K562 (cell line): Measurements from ENCODE around the gene TRIM45. TPM values are rescaled to one million over a fixed set of nuclear protein-coding genes. Genes with fewer than 3 reads are reported as not detected.

ENCODE experiments used
- ATAC-seq: fragments of 200-7000 bp; cut with Tn5 transposase; 3 replicates; pipeline ENCODE4 v1.9.1; 2020; ENCODE audit warnings: moderate library complexity
- BruUV-seq: library from RNA; stranded (reverse); fragments of 400-500 nt; replicated peaks from 2 replicates; lab custom pipeline; 2021; lab: Mats Ljungman, UMichigan
- CTCF ChIA-PET: fragments of 300-600 bp; formaldehyde crosslinking; extraction: SDS; loops from one replicate; lab custom pipeline; 2021; ENCODE audit warnings: low intra/inter-chr PET ratio; lab: Yijun Ruan, JAX
- POLR2A ChIA-PET: fragments of 300-600, 350-650 bp; sonication (Branson Sonifier 250); formaldehyde crosslinking; extraction: SDS; loops from one replicate; lab custom pipeline; 2021; ENCODE audit warnings: antibody characterized with exemption, inconsistent platforms; lab: Yijun Ruan, JAX
- DNase-seq, 4 experiments: peaks; one replicate each; pipeline versions ENCODE4 v3.0.0 to v3.0.0-alpha.2; 2011 to 2018; ENCODE audit warnings: low spot score in 3 of 4, mixed read lengths in 3 of 4; ENCODE audit errors: extremely low read depth in 1 of 4
- FAIRE-seq: peaks from 2 replicates; lab custom pipeline; 2011; peaks lifted over from hg19 to GRCh38; lab: Jason Lieb, UNC
- H2AFZ ChIP-seq: 2 replicates; pipeline ENCODE4 v1.6.0; 2011; ENCODE audit warnings: low read depth, low read length, control low read depth, inconsistent platforms
- H3K27ac ChIP-seq: fragments of 200-600 bp; 3 replicates; pipeline ENCODE4 v1.8.0; 2011; ENCODE audit warnings: low read depth, mild to moderate bottlenecking, control low read depth, inconsistent platforms, low read length, moderate library complexity, mixed read lengths; ENCODE audit errors: extremely low read depth
- H3K27me3 ChIP-seq, 2 experiments: fragments of 300-600 bp in 1 of 2; 2 replicates in 1 of 2; 3 replicates in 1 of 2; pipeline versions ENCODE4 v1.6.0 to v1.8.0; 2011; ENCODE audit warnings: inconsistent platforms in 2 of 2, low read length in 2 of 2, mild to moderate bottlenecking in 1 of 2, mixed read lengths in 1 of 2, moderate library complexity in 1 of 2; ENCODE audit not compliant: control insufficient read depth in 2 of 2, insufficient read depth in 2 of 2
- H3K36me3 ChIP-seq: fragments of 300-600 bp; 3 replicates; pipeline ENCODE4 v1.8.0; 2011; ENCODE audit warnings: mild to moderate bottlenecking, low read length, inconsistent platforms; ENCODE audit not compliant: control insufficient read depth, insufficient read depth
- H3K4me1 ChIP-seq, 2 experiments: fragments of 200-600 bp in 1 of 2; replicated peaks in 1 of 2; 2 replicates in 1 of 2; 3 replicates in 1 of 2; pipeline versions ENCODE4 v1.5.1 to v1.8.0; 2011; ENCODE audit warnings: inconsistent platforms in 2 of 2, low read length in 2 of 2, mild to moderate bottlenecking in 1 of 2, mixed read lengths in 1 of 2, moderate library complexity in 1 of 2; ENCODE audit not compliant: control insufficient read depth in 2 of 2, insufficient read depth in 2 of 2
- H3K4me2 ChIP-seq: 2 replicates; pipeline ENCODE4 v1.6.1; 2011; ENCODE audit warnings: low read length, control low read depth, inconsistent platforms, mixed read lengths; ENCODE audit not compliant: insufficient read depth
- H3K4me3 ChIP-seq: fragments of 200-600 bp; sonication (generic), shearing (Covaris generic); 2 replicates; pipeline ENCODE4 v1.5.1; 2016; ENCODE audit warnings: control low read depth, inconsistent platforms
- H3K79me2 ChIP-seq: fragments of 200-600 bp; 3 replicates; pipeline ENCODE4 v1.8.0; 2011; ENCODE audit warnings: low read length, inconsistent platforms; ENCODE audit not compliant: control insufficient read depth, insufficient read depth
- H3K9ac ChIP-seq, 2 experiments: 2 replicates each; pipeline versions ENCODE4 v1.6.0 to v1.6.1; 2011; ENCODE audit warnings: low read depth in 2 of 2, low read length in 2 of 2, control low read depth in 1 of 2, inconsistent platforms in 1 of 2, mild to moderate bottlenecking in 1 of 2, mixed read lengths in 1 of 2; ENCODE audit not compliant: insufficient read depth in 1 of 2
- H3K9me1 ChIP-seq: one replicate; pipeline ENCODE4 v1.6.0; 2011; ENCODE audit warnings: inconsistent platforms, mild to moderate bottlenecking, low read length, moderate library complexity; ENCODE audit not compliant: control insufficient read depth, insufficient read depth
- H3K9me3 ChIP-seq: replicated peaks from 2 replicates; pipeline ENCODE4 v1.5.1; 2011; ENCODE audit warnings: low read depth, low read length, inconsistent platforms; ENCODE audit not compliant: control insufficient read depth, insufficient read depth
- H4K20me1 ChIP-seq: replicated peaks from 2 replicates; pipeline ENCODE4 v1.6.1; 2011; ENCODE audit warnings: low read length, inconsistent platforms, mixed read lengths; ENCODE audit not compliant: control insufficient read depth, insufficient read depth
- BRD4 ChIP-seq: fragments of 200-600 bp; sonication (generic); IDR thresholded peaks from 2 replicates; pipeline ENCODE4 v1.6.1; 2017; ENCODE audit warnings: inconsistent platforms
- CBFB ChIP-seq: sonication (generic); formaldehyde crosslinking; IDR thresholded peaks from 2 replicates; pipeline ENCODE4 v1.4.0; 2020; ENCODE audit warnings: mild to moderate bottlenecking, missing genetic modification reagents
- CTCF ChIP-seq, 3 experiments: IDR thresholded peaks in 2 of 3; conservative IDR thresholded peaks in 1 of 3; 2 replicates each; pipeline ENCODE4 v1.5.1; 2011 to 2012; ENCODE audit warnings: low read length in 3 of 3, mild to moderate bottlenecking in 3 of 3, control low read depth in 2 of 3, improper control_type of control experiment in 1 of 3, inconsistent platforms in 1 of 3, low read depth in 1 of 3, mixed read lengths in 1 of 3, moderate library complexity in 1 of 3; ENCODE audit not compliant: insufficient read depth in 2 of 3
- DIDO1 ChIP-seq: fragments of 450-650 bp; IDR thresholded peaks from 2 replicates; pipeline ENCODE4 v1.6.1; 2016; ENCODE audit warnings: low read depth, missing biosample characterization, missing genetic modification characterization
- ELF1 ChIP-seq: fragments of 200-800 bp; sonication (Bioruptor generic); IDR thresholded peaks from 2 replicates; pipeline ENCODE4 v1.6.1; 2016; ENCODE audit warnings: missing genetic modification characterization, missing compliant biosample characterization
- FOXK1 ChIP-seq: sonication (generic); formaldehyde crosslinking; IDR thresholded peaks from 2 replicates; pipeline ENCODE4 v1.8.0; 2022; ENCODE audit warnings: missing genetic modification reagents, mild to moderate bottlenecking, borderline replicate concordance
- MCM3 ChIP-seq: fragments of 450-650 bp; IDR thresholded peaks from 2 replicates; pipeline ENCODE4 v1.6.1; 2016
- PRPF4 ChIP-seq: fragments of 200-400 bp; formaldehyde crosslinking; IDR thresholded peaks from one replicate; pipeline ENCODE4 v1.6.1; 2017; ENCODE audit warnings: low read length, low read depth, mild to moderate bottlenecking; ENCODE audit not compliant: insufficient read depth, poor library complexity, severe bottlenecking
- RHOXF2B ChIP-seq: fragments of 250-450 bp; sonication (Bioruptor Pico); conservative IDR thresholded peaks from 2 replicates; pipeline ENCODE4 v1.5.1; 2021
- ZFPM2 ChIP-seq: fragments of 250-450 bp; sonication (Bioruptor Pico); IDR thresholded peaks from 2 replicates; pipeline ENCODE4 v1.5.1; 2022; ENCODE audit warnings: mild to moderate bottlenecking
- ZNF3 ChIP-seq: fragments of 250-450 bp; sonication (Bioruptor Pico); IDR thresholded peaks from 2 replicates; pipeline ENCODE4 v1.5.0; 2021; ENCODE audit warnings: mild to moderate bottlenecking, moderate library complexity
- WGBS: fragments of 100-300 bp; shearing (Covaris generic); methylation state at CpG from one replicate; pipeline ENCODE4 v1.1.6; 2016; ENCODE audit warnings: low coverage, mixed read lengths; ENCODE audit not compliant: insufficient coverage; ENCODE audit errors: missing lambda C conversion rate; 5-methylcytosine and 5-hydroxymethylcytosine counted together
- in situ Hi-C: fragments of 300-500 bp; cut with MboI; formaldehyde crosslinking; loops from 4 replicates; pipeline ENCODE4 v1.15.0; 2018; ENCODE audit warnings: inconsistent platforms, mixed read lengths
- intact Hi-C: fragments of 100-400 bp; cut with micrococcal nuclease; formaldehyde crosslinking; loops from 2 replicates; pipeline ENCODE4 v1.14.2; 2022
- polyA plus RNA-seq, 8 experiments: library from polyadenylated mRNA; depleted of rRNA in 4 of 8; stranded (reverse) in 5 of 8; unstranded in 3 of 8; fragments of >200 nt; fragmentation: Nextera tagmentation in 2 of 8; fragmentation: Illumina TruSeq in 1 of 8; extraction: Ambion mirVana in 2 of 8; extraction: Trizol in 1 of 8; gene quantifications; 2 replicates each; pipeline versions ENCODE4 v1.2.1 to v1.2.3, GENCODE V29; 2011 to 2014; ENCODE audit warnings: inconsistent platforms in 1 of 8, missing spikeins in 1 of 8
- total RNA-seq, 7 experiments: library from RNA; depleted of rRNA in 6 of 7; stranded (reverse); fragments of >200 nt in 6 of 7; fragmentation: Illumina TruSeq in 2 of 7; extraction: Trizol in 2 of 7; gene quantifications; 2 replicates each; pipeline versions ENCODE4 v1.2.1 to v1.2.3, GENCODE V29; 2011 to 2021; ENCODE audit warnings: low replicate concordance in 1 of 7

TRIM45 gene
- total and polyA plus RNA-seq, 9 of the 15 experiments (the other 6 are each of a cell fraction or from before 2014, with no cell fraction given), result 1.9 to 6.2 (median 3.6) TPM

- no peak for FAIRE-seq
- no peak for TF ChIP-seq CTCF (IDR thresholded peaks at IDR 0.05 in 2 of 3, conservative IDR thresholded peaks at IDR 0.05 in 1 of 3; ENCODE audit: insufficient read depth in 2 of 3, low read depth in 1 of 3, low read length in 3 of 3)
Observed at GRCh38 chr1:117087686-117088085, 33.9 kb downstream of the TRIM45 start.

GRCh38 chr1:117084231-117084630 lies 37.3 kb downstream of the TRIM45 start:
- intact Hi-C loops (no loop called here), in situ Hi-C loops (no loop called here)
- TF ChIP-seq ZNF3 (no peak), FOXK1 (CRISPR knock-in tag) (no peak), DIDO1 (tag) (no peak), ZFPM2 (CRISPR knock-in tag) (no peak), PRPF4 (no peak), ELF1 (no peak), BRD4 (no peak), RHOXF2B (CRISPR knock-in tag) (no peak), MCM3 (no peak), CBFB (no peak)

More at GRCh38 chr1:117087686-117088085, 33.9 kb downstream of the TRIM45 start:
- intact Hi-C loops (no loop called here), in situ Hi-C loops (no loop called here)
- no peak overlapping the region for H3K4me2 ChIP-seq
- no peaks in the 10 kb centered on the region for H3K27me3 ChIP-seq
- H3K9me1 ChIP-seq, result no peaks in the 10 kb centered on the region
- H3K9ac ChIP-seq, result no peak overlapping the region
- WGBS, result 89% methylated on average over 6 of the region's 6 CpGs
- no TSS peak for BruUV-seq
- no peak overlapping the region for H2AFZ ChIP-seq
- no peaks in the 10 kb centered on the region for H3K79me2 ChIP-seq
- DNase-seq (no peak), ATAC-seq (no peak)
- H3K4me3 ChIP-seq, result no peak overlapping the region
- no peaks in the 10 kb centered on the region for H3K9me3 ChIP-seq
- H3K36me3 ChIP-seq, result peaks cover 79% of the 10 kb centered on the region
- no peaks in the 10 kb centered on the region for H4K20me1 ChIP-seq
- ChIA-PET CTCF (no interaction called here), POLR2A (no interaction called here)
- peaks cover 0 to 6% of the 10 kb centered on the region in 2 experiments; a peak in 2 of 5 replicates for H3K4me1 ChIP-seq
- H3K27ac ChIP-seq, result no peak overlapping the region

More at GRCh38 chr1:117084231-117084630, 37.3 kb downstream of the TRIM45 start:
- H3K27me3 ChIP-seq, result no peaks in the 10 kb centered on the region
- no peaks in the 10 kb centered on the region for H4K20me1 ChIP-seq
- ATAC-seq, result no peak
- no peaks in the 10 kb centered on the region for H3K79me2 ChIP-seq
- no peaks in the 10 kb centered on the region for H3K9me3 ChIP-seq
- no TSS peak for BruUV-seq
- no peak for FAIRE-seq
- no peak overlapping the region for H3K9ac ChIP-seq
- H3K9me1 ChIP-seq, result no peaks in the 10 kb centered on the region
- 77% methylated on average over 6 of the region's 6 CpGs for WGBS
- ChIA-PET CTCF (no interaction called here), POLR2A (interaction anchor here (1.2 kb wide), 1 partner anchor 14 kb away, joined by 3 read pairs; no protein-coding TSS in a partner anchor)
- no peak overlapping the region for H2AFZ ChIP-seq
- no peak overlapping the region for H3K4me2 ChIP-seq
- DNase-seq, result no peak
- peaks cover 77% of the 10 kb centered on the region for H3K36me3 ChIP-seq
- no peak overlapping the region for H3K27ac ChIP-seq
- H3K4me1 ChIP-seq, result no peaks in the 10 kb centered on the region
- no peak overlapping the region for H3K4me3 ChIP-seq
